Sigmoid colon (tissue), 4 donors: Measurements from ENCODE around the gene PSKH1.

ENCODE experiments used
- CTCF ChIP-seq, 4 experiments: fragments of 450-650 bp in 3 of 4; fragments of 200-600 bp in 1 of 4; IDR thresholded peaks; one replicate each; pipeline ENCODE4 v1.5.1; 2016 to 2019; ENCODE audit warnings: antibody characterized with exemption in 4 of 4, mild to moderate bottlenecking in 3 of 4, moderate library complexity in 2 of 4
- EP300 ChIP-seq, 4 donors: sonication (generic); formaldehyde crosslinking; IDR thresholded peaks; one replicate each; pipeline ENCODE4 v1.6.1; 2017; ENCODE audit warnings: antibody characterized with exemption in 4 of 4
- POLR2A ChIP-seq, 2 donors: fragments of 450-650 bp; IDR thresholded peaks; one replicate each; pipeline ENCODE4 v1.6.1; 2016; ENCODE audit warnings: antibody characterized with exemption in 2 of 2, mild to moderate bottlenecking in 2 of 2, moderate library complexity in 2 of 2
- POLR2AphosphoS5 ChIP-seq, 4 donors: sonication (generic); formaldehyde crosslinking; IDR thresholded peaks; one replicate each; pipeline ENCODE4 v1.6.1; 2017; ENCODE audit warnings: antibody characterized with exemption in 4 of 4

- no peak for TF ChIP-seq POLR2A (IDR thresholded peaks at IDR 0.05)
- TF ChIP-seq EP300 (IDR thresholded peaks at IDR 0.05) = no peak
- no peak for TF ChIP-seq POLR2AphosphoS5 (IDR thresholded peaks at IDR 0.05)
- no peak for TF ChIP-seq CTCF (IDR thresholded peaks at IDR 0.05)
Observed at GRCh38 chr16:67962135-67962534, 69.1 kb downstream of the PSKH1 start.
